Measurements from ENCODE around the gene NME3.
A peak's percentile ranks its signal among the peaks of the same experiment; 100 is the strongest.

NME3 gene

GRCh38 chr16:1817716-1818115, 46.4 kb upstream of the NME3 start:
- H3K4me3 ChIP-seq (replicated peaks; ENCODE audit: low read depth, low read length) = no peak overlapping the region
- no peak for TF ChIP-seq CTCF (IDR thresholded peaks at IDR 0.05; ENCODE audit: low read depth, low read length, missing control alignments)
- no peak for DNase-seq (ENCODE audit: extremely low read depth, low read depth)

- DNase-seq (ENCODE audit: extremely low read depth, low read depth) = no peak
Observed at GRCh38 chr16:1817276-1817589, 45.9 kb upstream of the NME3 start.

GRCh38 chr16:1816396-1817275, 45.3 kb upstream of the NME3 start:
- no peak for TF ChIP-seq CTCF (IDR thresholded peaks at IDR 0.05; ENCODE audit: low read depth, low read length, missing control alignments)
- H3K4me3 ChIP-seq (replicated peaks; ENCODE audit: low read depth, low read length) = no peak overlapping the region

More at GRCh38 chr16:1817276-1817589, 45.9 kb upstream of the NME3 start:
- no peak for TF ChIP-seq CTCF (IDR thresholded peaks at IDR 0.05; ENCODE audit: low read depth, low read length, missing control alignments)
- no peak overlapping the region for H3K4me3 ChIP-seq (replicated peaks; ENCODE audit: low read depth, low read length)

GRCh38 chr16:1815461-1815860, 44.1 kb upstream of the NME3 start:
- TF ChIP-seq CTCF (IDR thresholded peaks at IDR 0.05; ENCODE audit: low read depth, low read length, missing control alignments) = no peak
- no peak for DNase-seq (ENCODE audit: extremely low read depth, low read depth)
- no peak overlapping the region for H3K4me3 ChIP-seq (replicated peaks; ENCODE audit: low read depth, low read length)

More at GRCh38 chr16:1816396-1817275, 45.3 kb upstream of the NME3 start:
- DNase-seq (ENCODE audit: extremely low read depth, low read depth) = no peak

- DNase-seq (ENCODE audit: extremely low read depth, low read depth) = no peak
- peak; percentile 66 for TF ChIP-seq CTCF (IDR thresholded peaks at IDR 0.05; ENCODE audit: low read depth, low read length, missing control alignments)
- no peak overlapping the region for H3K4me3 ChIP-seq (replicated peaks; ENCODE audit: low read depth, low read length)
Observed at GRCh38 chr16:1812732-1813163, 41.4 kb upstream of the NME3 start.

GRCh38 chr16:1810536-1810935, 39.2 kb upstream of the NME3 start:
- TF ChIP-seq CTCF (IDR thresholded peaks at IDR 0.05; ENCODE audit: low read depth, low read length, missing control alignments) = no peak
- H3K4me3 ChIP-seq (replicated peaks; ENCODE audit: low read depth, low read length) = no peak overlapping the region
- no peak for DNase-seq (ENCODE audit: extremely low read depth, low read depth)
